Measurements from ENCODE around the gene PYGB. TPM values are rescaled to one million over a fixed set of nuclear protein-coding genes. Genes with fewer than 3 reads are reported as not detected.

PYGB gene
- total RNA-seq, 8 experiments from 2014 or later, result 40.5 to 140 (median 65.8) TPM

- no peak for ATAC-seq (replicated peaks in 6 of 8)
- in situ Hi-C loops (cut with MboI; ENCODE audit: low pct_unique_long_range_greater_than_20kb in 2 of 9, low sequenced_read_pairs in 9 of 9, unreplicated experiment in 9 of 9), result loop anchor here in 1 of 9 experiments (25.0 kb wide), 1 partner anchor 100 kb away; the partner anchor contains the start of gene ABHD12
- H3K4me1 ChIP-seq (replicated peaks in 1 of 2), result no peaks in the 10 kb centered on the region
- no peak overlapping the region for H3K27ac ChIP-seq
- no peak overlapping the region for H3K4me3 ChIP-seq
- 75 to 100% (median 93%) methylated on average over 2 to 9 of the region's 16 CpGs; no CpG with 5 or more reads in 2 of the 10 experiments for WGBS, 10 experiments
These were observed 39.9 kb downstream of the PYGB start for GRCh38 chr20:25287631-25288290.

- ATAC-seq (replicated peaks in 6 of 8), result no peak
- no peaks in the 10 kb centered on the region for H3K4me1 ChIP-seq (replicated peaks in 1 of 2)
- H3K27ac ChIP-seq, result no peak overlapping the region
- in situ Hi-C loops (cut with MboI; ENCODE audit: low pct_unique_long_range_greater_than_20kb in 2 of 9, low sequenced_read_pairs in 9 of 9, unreplicated experiment in 9 of 9), result loop anchor here in 1 of 9 experiments (25.0 kb wide), 1 partner anchor 99 kb away; the partner anchor contains the start of gene ABHD12
- H3K4me3 ChIP-seq, result no peak overlapping the region
- 80 to 100% (median 89%) methylated on average over 1 to 5 of the region's 22 CpGs; no CpG with 5 or more reads in 2 of the 10 experiments for WGBS, 10 experiments
These were observed 40.7 kb downstream of the PYGB start for GRCh38 chr20:25288291-25289181.

DNA sequence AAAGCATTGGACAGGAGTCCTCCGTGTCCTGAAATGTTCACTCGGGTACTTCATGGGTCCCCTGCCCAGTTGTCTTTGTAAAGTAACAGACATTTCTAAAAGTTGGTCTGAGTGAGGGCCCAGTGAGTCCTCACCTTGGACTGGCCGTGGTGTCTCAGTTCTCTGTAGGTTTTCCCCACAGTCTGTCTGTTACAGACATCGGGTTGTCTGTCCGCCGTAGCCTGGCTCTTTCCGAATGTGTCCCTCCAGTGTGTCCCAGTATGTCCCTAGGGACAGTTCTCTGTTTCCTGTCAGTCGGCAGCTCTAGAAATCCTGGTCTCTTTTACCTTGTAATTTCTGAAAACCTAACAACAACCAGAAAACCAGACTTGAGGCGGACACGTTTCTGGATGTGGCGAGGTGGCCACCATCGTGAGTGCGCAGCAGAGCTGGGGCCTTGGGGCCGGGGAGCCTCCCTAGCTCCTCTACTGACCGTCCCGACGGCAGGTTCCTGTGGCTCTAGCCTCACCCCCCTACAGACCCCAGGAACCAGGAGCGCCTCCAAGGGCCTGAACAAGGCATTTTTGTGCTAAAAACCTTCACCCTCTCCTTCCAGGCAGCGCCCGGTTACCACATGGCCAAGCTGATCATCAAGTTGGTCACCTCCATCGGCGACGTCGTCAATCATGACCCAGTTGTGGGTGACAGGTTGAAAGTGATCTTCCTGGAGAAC lies 42.2 kb downstream of the PYGB start:
- Histone ChIP-seq H3K4me3 (no peak overlapping the region), H3K27ac (no peak overlapping the region), H3K4me1 (replicated peaks in 1 of 2) (no peaks in the 10 kb centered on the region)
- WGBS, 10 experiments, result 79 to 100% (median 94%) methylated on average over 1 to 11 of the region's 24 CpGs; no CpG with 5 or more reads in 2 of the 10 experiments
- ATAC-seq (replicated peaks in 6 of 8), result no peak
- in situ Hi-C loops (cut with MboI; ENCODE audit: low pct_unique_long_range_greater_than_20kb in 2 of 9, low sequenced_read_pairs in 9 of 9, unreplicated experiment in 9 of 9), result loop anchor here in 1 of 9 experiments (25.0 kb wide), 1 partner anchor 97 kb away; the partner anchor contains the start of gene ABHD12

DNA sequence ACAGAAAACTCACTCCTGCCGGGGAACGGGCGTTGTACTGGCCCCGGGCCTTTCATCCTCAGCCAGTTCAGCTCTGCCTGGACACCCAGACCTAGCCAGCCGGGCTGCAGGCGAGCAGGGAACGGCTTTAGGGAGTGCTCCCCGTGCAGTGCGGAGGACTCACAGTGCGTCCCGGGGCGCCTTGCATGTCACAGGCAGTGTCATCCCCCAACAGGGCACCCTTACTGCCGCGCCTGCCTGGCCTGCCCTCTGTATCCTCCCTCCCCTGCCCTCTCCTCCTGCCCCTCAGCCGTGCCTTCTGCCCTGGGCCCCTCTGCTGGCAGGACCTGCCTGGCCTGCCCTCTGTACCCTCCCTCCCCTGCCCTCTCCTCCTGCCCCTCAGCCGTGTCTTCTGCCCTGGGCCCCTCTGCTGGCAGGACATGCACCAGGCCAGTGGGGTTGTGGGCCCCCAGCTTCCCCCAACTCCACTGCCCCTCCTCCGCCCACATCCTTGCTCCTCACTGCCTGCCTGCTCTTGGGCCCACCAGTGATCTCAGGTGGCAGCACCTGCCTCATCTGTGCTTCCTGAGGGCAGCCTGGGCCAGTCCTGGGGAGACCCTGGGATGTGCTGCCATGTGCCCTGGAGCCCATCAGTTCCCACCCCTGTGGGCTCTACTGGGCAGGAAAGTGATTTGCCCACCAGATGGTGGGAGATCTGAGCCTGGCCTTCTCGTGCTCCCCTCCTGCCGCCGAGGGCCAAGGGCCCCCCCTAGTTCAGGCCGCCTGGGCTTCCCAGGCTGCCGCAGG lies 43.0 kb downstream of the PYGB start:
- no peak for ATAC-seq (replicated peaks in 6 of 8)
- Histone ChIP-seq H3K4me1 (replicated peaks in 1 of 2) (no peaks in the 10 kb centered on the region), H3K4me3 (no peak overlapping the region), H3K27ac (no peak overlapping the region)
- in situ Hi-C loops (cut with MboI; ENCODE audit: low pct_unique_long_range_greater_than_20kb in 2 of 9, low sequenced_read_pairs in 9 of 9, unreplicated experiment in 9 of 9), result loop anchor here in 1 of 9 experiments (25.0 kb wide), 1 partner anchor 96 kb away; the partner anchor contains the start of gene ABHD12
- 77 to 100% (median 96%) methylated on average over 1 to 6 of the region's 22 CpGs; no CpG with 5 or more reads in 6 of the 10 experiments for WGBS, 10 experiments

GRCh38 chr20:25291432-25292133 lies 43.7 kb downstream of the PYGB start:
- H3K4me1 ChIP-seq (replicated peaks in 1 of 2), result no peaks in the 10 kb centered on the region
- H3K4me3 ChIP-seq, result no peak overlapping the region
- no peak overlapping the region for H3K27ac ChIP-seq
- in situ Hi-C loops (cut with MboI; ENCODE audit: low pct_unique_long_range_greater_than_20kb in 2 of 9, low sequenced_read_pairs in 9 of 9, unreplicated experiment in 9 of 9), result loop anchor here in 1 of 9 experiments (25.0 kb wide), 1 partner anchor 96 kb away; the partner anchor contains the start of gene ABHD12
- no peak for ATAC-seq (replicated peaks in 6 of 8)
- 80 to 100% (median 89%) methylated on average over 1 to 9 of the region's 26 CpGs; no CpG with 5 or more reads in 5 of the 10 experiments for WGBS, 10 experiments

DNA sequence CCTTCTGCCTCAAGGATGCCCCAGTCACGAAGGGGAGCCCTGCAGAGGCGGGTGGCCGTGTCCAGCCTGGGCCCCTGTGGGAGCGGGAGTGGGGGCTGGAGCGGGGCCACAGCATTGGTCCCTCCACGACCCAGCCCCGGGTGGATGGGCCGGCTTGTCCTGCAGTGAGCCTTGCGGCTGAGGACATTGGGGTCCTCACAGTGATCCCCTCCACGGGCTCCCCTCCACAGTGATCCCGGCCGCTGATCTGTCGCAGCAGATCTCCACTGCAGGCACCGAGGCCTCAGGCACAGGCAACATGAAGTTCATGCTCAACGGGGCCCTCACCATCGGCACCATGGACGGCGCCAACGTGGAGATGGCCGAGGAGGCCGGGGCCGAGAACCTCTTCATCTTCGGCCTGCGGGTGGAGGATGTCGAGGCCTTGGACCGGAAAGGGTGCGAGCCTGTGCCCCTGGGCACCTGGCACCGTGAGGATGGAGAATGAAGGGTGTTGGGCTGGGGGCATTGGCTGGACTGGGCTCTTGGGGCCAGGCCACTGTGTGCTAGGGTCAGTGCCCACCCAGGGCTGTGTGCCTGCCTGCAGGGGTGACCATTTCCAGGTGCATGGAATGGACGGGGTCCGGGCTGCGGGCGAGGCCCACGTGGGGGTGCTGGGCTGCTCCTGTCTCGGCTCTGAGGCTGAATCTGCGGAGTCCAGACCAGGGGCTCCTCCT lies 44.4 kb downstream of the PYGB start:
- 90 to 100% (median 96%) methylated on average over 1 to 8 of the region's 35 CpGs; no CpG with 5 or more reads in 6 of the 10 experiments for WGBS, 10 experiments
- H3K4me1 ChIP-seq (replicated peaks in 1 of 2), result no peaks in the 10 kb centered on the region
- in situ Hi-C loops (cut with MboI; ENCODE audit: low pct_unique_long_range_greater_than_20kb in 2 of 9, low sequenced_read_pairs in 9 of 9, unreplicated experiment in 9 of 9), result loop anchor here in 1 of 9 experiments (25.0 kb wide), 1 partner anchor 95 kb away; the partner anchor contains the start of gene ABHD12
- H3K27ac ChIP-seq, result no peak overlapping the region
- ATAC-seq (replicated peaks in 6 of 8), result no peak
- no peak overlapping the region for H3K4me3 ChIP-seq

DNA sequence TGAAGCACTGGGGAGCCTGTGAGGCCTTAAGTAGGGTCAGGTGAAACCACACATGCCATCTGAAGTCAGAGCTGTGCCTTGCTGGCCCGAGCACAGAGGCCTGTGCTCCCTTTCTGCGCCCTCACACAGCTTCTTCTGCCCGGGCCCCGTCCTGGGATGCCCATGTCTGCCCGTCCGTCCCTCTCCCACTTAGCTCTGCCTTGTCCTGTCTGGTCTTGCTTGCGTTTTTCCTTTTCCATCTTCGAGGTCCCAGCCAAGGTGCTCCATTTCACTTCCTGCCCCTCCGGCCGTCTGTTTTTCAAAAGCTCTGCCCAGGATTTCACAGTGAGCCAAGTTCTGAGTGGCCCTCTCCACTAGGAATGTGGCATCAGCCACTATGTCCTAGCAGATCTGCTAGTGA lies 45.6 kb downstream of the PYGB start:
- in situ Hi-C loops (cut with MboI; ENCODE audit: low pct_unique_long_range_greater_than_20kb in 2 of 9, low sequenced_read_pairs in 9 of 9, unreplicated experiment in 9 of 9), result loop anchor here in 1 of 9 experiments (25.0 kb wide), 1 partner anchor 94 kb away; the partner anchor contains the start of gene ABHD12
- Histone ChIP-seq H3K4me1 (replicated peaks in 1 of 2) (no peaks in the 10 kb centered on the region), H3K4me3 (no peak overlapping the region), H3K27ac (no peak overlapping the region)
- 0 to 100% (median 77%) methylated on average over 1 to 6 of the region's 10 CpGs; no CpG with 5 or more reads in 4 of the 10 experiments for WGBS, 10 experiments
- ATAC-seq (replicated peaks in 6 of 8), result no peak

DNA sequence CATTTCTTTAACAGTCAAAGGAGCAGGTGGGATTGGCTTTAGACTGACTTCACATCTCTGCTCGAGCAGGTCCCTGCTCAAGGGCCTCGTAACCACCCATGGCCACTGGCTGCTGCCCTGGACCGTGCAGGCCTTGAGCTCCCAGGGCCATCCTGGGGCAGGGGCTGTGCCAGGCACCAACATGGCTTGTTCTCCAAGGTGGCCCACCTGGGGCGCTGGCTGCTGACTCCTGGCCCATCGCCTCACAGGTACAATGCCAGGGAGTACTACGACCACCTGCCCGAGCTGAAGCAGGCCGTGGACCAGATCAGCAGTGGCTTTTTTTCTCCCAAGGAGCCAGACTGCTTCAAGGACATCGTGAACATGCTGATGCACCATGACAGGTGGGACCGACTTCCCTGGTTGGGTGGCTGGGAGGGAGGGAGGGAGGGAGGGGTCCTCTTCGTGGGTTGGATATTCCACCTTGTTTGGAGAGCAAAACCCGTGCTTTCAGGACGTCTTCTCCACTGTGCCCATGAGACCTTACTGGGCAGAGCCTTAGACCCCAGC lies 46.1 kb downstream of the PYGB start:
- 60 to 100% (median 100%) methylated on average over 1 to 3 of the region's 13 CpGs; no CpG with 5 or more reads in 5 of the 10 experiments for WGBS, 10 experiments
- in situ Hi-C loops (cut with MboI; ENCODE audit: low pct_unique_long_range_greater_than_20kb in 2 of 9, low sequenced_read_pairs in 9 of 9, unreplicated experiment in 9 of 9), result loop anchor here in 1 of 9 experiments (25.0 kb wide), 1 partner anchor 93 kb away; the partner anchor contains the start of gene ABHD12
- Histone ChIP-seq H3K4me3 (no peak overlapping the region), H3K27ac (no peak overlapping the region), H3K4me1 (replicated peaks in 1 of 2) (no peaks in the 10 kb centered on the region)
- ATAC-seq (replicated peaks in 6 of 8), result no peak

GRCh38 chr20:25294459-25295385 lies 46.8 kb downstream of the PYGB start:
- peak; percentile 4 to 76 (median 55) for ATAC-seq (replicated peaks in 6 of 8)
- in situ Hi-C loops (cut with MboI; ENCODE audit: low pct_unique_long_range_greater_than_20kb in 2 of 9, low sequenced_read_pairs in 9 of 9, unreplicated experiment in 9 of 9), result loop anchor here in 1 of 9 experiments (25.0 kb wide), 1 partner anchor 93 kb away; the partner anchor contains the start of gene ABHD12
- WGBS, 10 experiments, result 61 to 100% (median 81%) methylated on average over 1 to 10 of the region's 22 CpGs
- H3K27ac ChIP-seq, result no peak overlapping the region
- no peaks in the 10 kb centered on the region for H3K4me1 ChIP-seq (replicated peaks in 1 of 2)
- H3K4me3 ChIP-seq, result no peak overlapping the region
